ENCODE results near the gene NUP153. TPM values are rescaled to one million over a fixed set of nuclear protein-coding genes. Genes with fewer than 3 reads are reported as not detected.

Gene NUP153
- total and polyA plus RNA-seq, 10 of the 15 experiments (the other 5 are each of a cell fraction or from before 2014, with no cell fraction given): 13.9 to 77.7 (median 56.2) TPM

- no peak overlapping the region for H3K4me3 ChIP-seq
- H3K36me3 ChIP-seq (ENCODE audit: control insufficient read depth in 2 of 2, insufficient read depth in 2 of 2, low read length in 1 of 2): no peaks in the 10 kb centered on the region
- ATAC-seq (no peak), DNase-seq (ENCODE audit: low read depth, low spot score) (no peak), FAIRE-seq (no peak)
- no peak overlapping the region for H3K27ac ChIP-seq (ENCODE audit: control insufficient read depth, insufficient read depth)
- RAD21 ChIA-PET (ENCODE audit: unreplicated experiment): no interaction called here
- intact Hi-C loops (cut with micrococcal nuclease; ENCODE audit: unreplicated experiment) (no loop called here), in situ Hi-C loops (cut with MboI) (no loop called here)
- WGBS (ENCODE audit: insufficient coverage, insufficient replicate concordance, low lambda C conversion rate, missing lambda C conversion rate): 84% methylated on average over 3 of the region's 3 CpGs
- no peaks in the 10 kb centered on the region for H3K9me3 ChIP-seq (replicated peaks; ENCODE audit: control insufficient read depth, insufficient read depth, low read length)
- H3K4me1 ChIP-seq (ENCODE audit: control insufficient read depth, insufficient read depth, low read length): peaks cover 3% of the 10 kb centered on the region; the same call in 1 of the 2 replicates
- POLR2A ChIA-PET: interaction anchor here (0.5 kb wide), 1 partner anchor 881 kb away, joined by 4 read pairs; no protein-coding TSS in a partner anchor
- no TSS peak for BruUV-seq (replicated peaks)
- no peak overlapping the region for H2AFZ ChIP-seq (ENCODE audit: control insufficient read depth, low read depth, low read length)
- no peak for TF ChIP-seq CBX3 (IDR thresholded peaks at IDR 0.05; ENCODE audit: borderline replicate concordance, low read depth)
- no peaks in the 10 kb centered on the region for H3K27me3 ChIP-seq (replicated peaks in 1 of 2; ENCODE audit: control insufficient read depth in 2 of 2, insufficient read depth in 2 of 2, low read length in 1 of 2)
- H3K9ac ChIP-seq (ENCODE audit: control insufficient read depth, insufficient read depth, low read length): no peak overlapping the region
- CTCF ChIA-PET: interaction anchor here (1.0 kb wide), 1 partner anchor 95 kb away, joined by 3 read pairs; no protein-coding TSS in a partner anchor
- no peak overlapping the region for H3K4me2 ChIP-seq (ENCODE audit: control insufficient read depth, insufficient read depth)
- H4K20me1 ChIP-seq (ENCODE audit: control insufficient read depth, insufficient read depth): no peaks in the 10 kb centered on the region
- SMC1A ChIA-PET (ENCODE audit: uncharacterized antibody, unreplicated experiment): interaction anchor here (0.7 to 0.9 kb wide), 2 partner anchors 12 to 216 kb away, joined by 3 read pairs; no protein-coding TSS in a partner anchor
- peaks cover 19% of the 10 kb centered on the region for H3K79me2 ChIP-seq (ENCODE audit: control insufficient read depth, insufficient read depth, low read length)
These were observed 3.6 kb upstream of the NUP153 start for GRCh38 chr6:17710331-17710730.

GRCh38 chr6:17709476-17709875, 2.8 kb upstream of the NUP153 start:
- POLR2A ChIA-PET: no interaction called here
- no peak overlapping the region for H3K27ac ChIP-seq (ENCODE audit: control insufficient read depth, insufficient read depth)
- no peaks in the 10 kb centered on the region for H3K4me1 ChIP-seq (ENCODE audit: control insufficient read depth, insufficient read depth, low read length)
- DNase-seq (ENCODE audit: low read depth, low spot score): no peak
- in situ Hi-C loops (cut with MboI) (no loop called here), intact Hi-C loops (cut with micrococcal nuclease; ENCODE audit: unreplicated experiment) (loop anchor here (5.0 to 10.0 kb wide), 3 partner anchors 278 to 553 kb away; partner anchors contain the start of genes DEK, KDM1B, KIF13A and TPMT)
- no peak overlapping the region for H3K4me3 ChIP-seq
- H3K79me2 ChIP-seq (ENCODE audit: control insufficient read depth, insufficient read depth, low read length): peaks cover 27% of the 10 kb centered on the region
- FAIRE-seq: no peak
- SMC1A ChIA-PET (ENCODE audit: uncharacterized antibody, unreplicated experiment): interaction anchor here (0.9 to 2.5 kb wide), 2 partner anchors 13 to 95 kb away, joined by 3 to 9 read pairs; no protein-coding TSS in a partner anchor
- no peak for ATAC-seq
- RAD21 ChIA-PET (ENCODE audit: unreplicated experiment): no interaction called here
- no peaks in the 10 kb centered on the region for H3K9me3 ChIP-seq (replicated peaks; ENCODE audit: control insufficient read depth, insufficient read depth, low read length)
- CTCF ChIA-PET: interaction anchor here (0.9 kb wide), 1 partner anchor 94 kb away, joined by 4 read pairs; no protein-coding TSS in a partner anchor
- no peaks in the 10 kb centered on the region for H3K36me3 ChIP-seq (ENCODE audit: control insufficient read depth in 2 of 2, insufficient read depth in 2 of 2, low read length in 1 of 2)
- H2AFZ ChIP-seq (ENCODE audit: control insufficient read depth, low read depth, low read length): no peak overlapping the region
- no peak overlapping the region for H3K4me2 ChIP-seq (ENCODE audit: control insufficient read depth, insufficient read depth)
- H3K9ac ChIP-seq (ENCODE audit: control insufficient read depth, insufficient read depth, low read length): no peak overlapping the region
- no peaks in the 10 kb centered on the region for H4K20me1 ChIP-seq (ENCODE audit: control insufficient read depth, insufficient read depth)
- WGBS (ENCODE audit: insufficient coverage, insufficient replicate concordance, low lambda C conversion rate, missing lambda C conversion rate): 100% methylated on average over 2 of the region's 2 CpGs
- no peaks in the 10 kb centered on the region for H3K27me3 ChIP-seq (replicated peaks in 1 of 2; ENCODE audit: control insufficient read depth in 2 of 2, insufficient read depth in 2 of 2, low read length in 1 of 2)
- TF ChIP-seq BACH1 (IDR thresholded peaks at IDR 0.05; ENCODE audit: borderline replicate concordance): no peak
- no peak for TF ChIP-seq BHLHE40 (IDR thresholded peaks at IDR 0.05; ENCODE audit: borderline replicate concordance in 1 of 2, low read depth in 2 of 2, low read length in 1 of 2)
- TF ChIP-seq ASH2L (IDR thresholded peaks at IDR 0.05; ENCODE audit: borderline replicate concordance, low read depth): no peak
- TF ChIP-seq EZH2 (IDR thresholded peaks at IDR 0.05; ENCODE audit: borderline replicate concordance, control insufficient read depth, low read depth, low read length): no peak
- no peak for TF ChIP-seq SRF (IDR thresholded peaks at IDR 0.05; ENCODE audit: low read depth in 2 of 2, low read length in 2 of 2)
- no peak for TF ChIP-seq NFYA (IDR thresholded peaks at IDR 0.05; ENCODE audit: borderline replicate concordance, low read depth, low read length)
- TF ChIP-seq IRF5 (IDR thresholded peaks at IDR 0.05; ENCODE audit: borderline replicate concordance): no peak
- TF ChIP-seq MEF2B (IDR thresholded peaks at IDR 0.05; ENCODE audit: partially characterized antibody, poor library complexity, severe bottlenecking): no peak
- no peak for TF ChIP-seq STAT3 (IDR thresholded peaks at IDR 0.05; ENCODE audit: low read depth, low read length)
- no peak for TF ChIP-seq WRNIP1 (IDR thresholded peaks at IDR 0.05; ENCODE audit: borderline replicate concordance, low read depth, low read length)
- no peak for TF ChIP-seq CEBPB (IDR thresholded peaks at IDR 0.05; ENCODE audit: borderline replicate concordance in 1 of 2, low read depth in 2 of 2, low read length in 2 of 2)
- TF ChIP-seq MAX (IDR thresholded peaks at IDR 0.05; ENCODE audit: low read depth, low read length): no peak
- TF ChIP-seq TAF1 (IDR thresholded peaks at IDR 0.05; ENCODE audit: borderline replicate concordance, low read depth, low read length): no peak
- TF ChIP-seq FOXM1 (IDR thresholded peaks at IDR 0.05; ENCODE audit: low read depth, low read length): no peak
- no peak for TF ChIP-seq SIN3A (IDR thresholded peaks at IDR 0.05; ENCODE audit: low read depth, low read length)
- no TSS peak for BruUV-seq (replicated peaks)

All from GM12878 (cell line).